A172 (cell line): ENCODE measurements around the gene ANO8. TPM values are rescaled to one million over a fixed set of nuclear protein-coding genes. Genes with fewer than 3 reads are reported as not detected.
A peak's percentile ranks its signal among the peaks of the same experiment; 100 is the strongest.

Experiments
- DNase-seq: peaks from one replicate; pipeline ENCODE4 v3.0.0-alpha.2; 2015; ENCODE audit warnings: low spot score
- total RNA-seq: library from RNA; depleted of rRNA; stranded (reverse); fragments of >200 nt; shearing (Covaris generic); gene quantifications from 2 replicates; pipeline ENCODE4 v1.2.3, GENCODE V29; 2014

The ANO8 gene
- total RNA-seq, 1 experiment from 2014 or later, result 4.2 TPM

DNA sequence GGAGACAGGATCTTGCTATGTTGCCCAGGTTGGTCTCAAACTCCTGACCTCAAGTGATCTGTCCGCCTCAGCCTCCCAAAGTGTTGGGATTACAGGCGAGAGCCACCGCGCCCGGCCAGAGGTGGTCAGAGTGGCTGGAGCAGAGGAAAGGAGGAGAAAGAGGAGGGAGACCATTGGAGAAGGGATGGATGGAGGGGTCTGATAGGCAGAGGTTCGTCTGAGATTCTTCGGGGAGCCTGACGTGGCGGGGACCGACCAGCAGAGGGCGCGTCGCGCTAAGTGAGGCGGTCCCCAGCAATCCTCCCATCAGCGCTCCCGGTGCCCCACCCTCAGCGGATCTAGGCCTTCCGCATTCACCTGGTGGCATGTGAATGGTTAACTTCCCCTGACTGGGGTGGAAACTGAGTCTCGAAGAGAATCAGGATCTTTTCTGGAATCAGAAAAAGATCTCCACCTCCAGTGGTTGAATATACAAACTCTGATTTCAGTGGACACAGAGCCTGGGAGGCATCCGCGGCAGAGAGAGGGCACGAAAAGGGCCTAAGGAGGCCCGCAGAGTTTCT lies 11.5 kb upstream of the ANO8 start:
- DNase-seq, result peak; percentile 72

- DNase-seq, result no peak
These were observed 7.2 kb upstream of the ANO8 start for GRCh38 chr19:17341845-17342244.

DNA sequence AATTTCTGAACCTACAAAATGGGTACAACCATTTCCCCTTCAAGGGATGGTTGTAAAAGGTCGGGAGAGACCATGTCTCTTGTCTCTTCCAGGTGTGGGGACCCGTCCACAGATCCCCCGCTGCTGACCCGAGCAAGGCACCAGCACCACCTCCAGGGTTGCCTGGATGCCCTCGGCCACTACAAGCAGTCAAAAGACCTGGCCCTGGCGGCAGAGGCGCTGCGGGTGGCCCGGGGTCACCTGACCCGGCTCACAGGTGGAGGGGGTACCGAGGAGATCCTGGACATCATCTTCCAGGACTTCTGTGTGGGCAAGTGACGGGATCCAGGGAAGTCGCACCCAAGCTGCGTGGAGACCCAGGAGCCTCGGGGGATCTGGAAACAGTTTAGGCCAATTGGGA lies 6.7 kb upstream of the ANO8 start:
- no peak for DNase-seq

DNA sequence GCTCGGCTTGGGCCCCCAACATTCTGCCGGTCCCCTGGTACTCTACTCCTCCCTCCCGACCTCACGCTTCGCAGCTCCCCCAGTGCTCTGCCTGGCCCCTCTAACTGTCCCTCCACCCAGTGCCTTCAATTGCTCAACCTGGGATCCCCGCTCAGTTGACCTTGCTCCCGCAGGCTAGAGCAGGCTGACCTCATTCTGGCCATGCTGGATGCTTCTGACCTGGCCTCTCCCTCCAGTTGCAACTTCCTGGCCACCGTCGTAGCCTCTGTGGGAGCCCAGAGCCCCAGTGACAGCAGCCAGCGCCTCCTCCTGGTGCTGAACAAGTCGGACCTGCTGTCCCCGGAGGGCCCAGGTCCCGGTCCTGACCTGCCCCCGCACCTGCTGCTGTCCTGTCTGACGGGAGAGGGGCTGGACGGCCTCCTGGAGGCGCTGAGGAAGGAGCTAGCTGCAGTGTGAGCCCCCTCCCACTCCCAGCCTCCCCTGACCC lies 6.3 kb upstream of the ANO8 start:
- no peak for DNase-seq

GRCh38 chr19:17340302-17340870 lies 5.7 kb upstream of the ANO8 start:
- DNase-seq, result no peak

- no peak for DNase-seq
These were observed 4.6 kb upstream of the ANO8 start for GRCh38 chr19:17339088-17339741.

GRCh38 chr19:17338433-17339078 lies 3.9 kb upstream of the ANO8 start:
- no peak for DNase-seq

DNA sequence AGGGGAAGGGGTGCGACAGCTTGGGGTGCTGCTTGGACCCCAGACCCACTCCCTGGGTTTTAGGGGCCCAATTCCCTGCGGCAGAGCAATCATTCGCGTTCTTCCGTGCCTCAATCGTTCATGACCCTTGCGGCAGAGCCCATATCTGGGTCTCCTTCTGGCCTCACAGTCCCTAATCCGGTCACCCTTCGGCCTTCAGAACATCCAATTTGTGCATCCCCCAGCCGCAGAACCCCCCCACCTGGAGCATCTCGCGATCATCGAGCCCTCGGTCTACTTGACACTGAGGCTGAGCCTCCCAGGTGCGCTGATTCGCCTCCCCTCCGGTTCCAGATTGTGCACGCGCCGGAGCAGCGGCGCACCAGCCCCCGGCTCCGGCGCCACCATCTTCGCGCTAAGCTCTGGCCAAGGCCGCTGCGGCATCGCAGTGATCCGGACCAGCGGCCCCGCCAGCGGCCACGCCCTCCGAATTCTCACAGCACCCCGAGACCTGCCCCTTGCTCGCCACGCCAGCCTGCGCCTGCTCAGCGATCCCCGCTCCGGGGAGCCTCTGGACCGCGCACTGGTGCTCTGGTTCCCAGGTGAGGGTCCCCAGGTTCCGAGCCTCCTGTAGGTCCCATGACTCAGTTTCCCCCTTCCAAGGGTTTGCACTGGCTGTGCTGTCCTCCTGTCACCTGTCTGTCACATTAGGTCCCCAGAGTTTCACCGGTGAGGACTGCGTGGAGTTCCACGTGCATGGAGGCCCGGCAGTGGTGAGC lies 3.2 kb upstream of the ANO8 start:
- peak; percentile 29 for DNase-seq

DNA sequence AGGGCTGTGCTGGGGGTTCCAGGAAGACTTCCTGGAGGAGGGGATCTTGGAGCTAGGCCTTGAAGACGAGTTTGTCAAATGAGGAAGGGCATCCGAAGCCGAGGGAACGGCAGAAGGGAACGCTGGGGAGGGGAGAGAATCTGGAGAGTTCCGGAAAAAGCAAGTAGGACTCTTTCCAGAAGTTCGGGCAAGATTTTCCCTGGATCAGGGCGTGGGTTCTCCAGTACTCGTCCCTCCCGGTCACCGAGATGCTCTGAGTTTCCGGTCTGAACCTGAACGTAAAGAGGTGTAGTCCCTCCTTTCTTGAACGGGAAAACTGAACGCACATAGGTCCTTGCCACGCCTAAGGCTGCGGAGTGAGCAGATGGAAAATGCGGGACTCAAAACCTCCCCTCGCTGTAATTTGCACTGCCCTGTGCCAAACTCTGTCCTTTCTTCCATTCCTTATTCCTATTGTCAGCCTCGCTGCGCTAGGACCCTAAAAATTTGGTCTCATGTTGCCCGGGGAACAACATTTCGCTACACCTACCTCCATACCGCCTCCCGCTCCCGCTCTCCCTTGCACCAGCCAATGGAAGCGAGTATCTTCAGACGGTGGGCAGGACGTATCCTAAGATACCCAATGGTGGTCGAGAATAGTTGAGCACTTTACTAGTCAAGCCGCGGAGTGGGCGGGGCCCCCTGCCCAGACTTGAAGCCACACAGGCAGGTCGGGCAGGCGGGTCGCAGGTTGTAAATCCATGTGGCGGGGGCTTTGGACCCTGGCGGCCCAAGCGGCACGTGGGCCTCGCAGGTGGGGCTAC lies 2.4 kb upstream of the ANO8 start, which contains the start of gene GTPBP3:
Gene GTPBP3, plus strand, starts transcription at position 682 of the 803 bp plus-strand sequence. Its CDS starts 59 bp downstream, at position 741.
- peak; percentile 99 for DNase-seq

DNA sequence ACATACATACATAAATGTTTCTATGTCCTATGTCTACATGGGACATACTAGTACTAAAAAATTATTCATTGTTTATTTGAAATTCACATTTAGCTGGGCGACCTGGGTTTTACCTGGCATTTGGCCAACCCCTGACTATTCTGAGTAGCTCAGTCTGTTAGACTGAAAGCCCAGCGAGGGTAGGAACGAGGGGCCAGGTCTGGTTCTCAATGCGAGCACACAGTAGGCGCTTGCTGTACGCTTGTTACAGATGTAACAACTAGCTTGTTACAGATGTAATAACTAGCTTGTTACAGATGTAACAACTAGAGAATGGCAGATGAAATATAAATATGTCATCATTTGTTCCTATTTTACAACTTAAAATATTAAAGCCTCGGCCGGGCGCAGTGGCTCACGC lies 920 bp upstream of the ANO8 start:
- DNase-seq, result no peak

- peak; percentile 89 for DNase-seq
These were observed 843 bp downstream of the ANO8 start for GRCh38 chr19:17333611-17334413.

DNA sequence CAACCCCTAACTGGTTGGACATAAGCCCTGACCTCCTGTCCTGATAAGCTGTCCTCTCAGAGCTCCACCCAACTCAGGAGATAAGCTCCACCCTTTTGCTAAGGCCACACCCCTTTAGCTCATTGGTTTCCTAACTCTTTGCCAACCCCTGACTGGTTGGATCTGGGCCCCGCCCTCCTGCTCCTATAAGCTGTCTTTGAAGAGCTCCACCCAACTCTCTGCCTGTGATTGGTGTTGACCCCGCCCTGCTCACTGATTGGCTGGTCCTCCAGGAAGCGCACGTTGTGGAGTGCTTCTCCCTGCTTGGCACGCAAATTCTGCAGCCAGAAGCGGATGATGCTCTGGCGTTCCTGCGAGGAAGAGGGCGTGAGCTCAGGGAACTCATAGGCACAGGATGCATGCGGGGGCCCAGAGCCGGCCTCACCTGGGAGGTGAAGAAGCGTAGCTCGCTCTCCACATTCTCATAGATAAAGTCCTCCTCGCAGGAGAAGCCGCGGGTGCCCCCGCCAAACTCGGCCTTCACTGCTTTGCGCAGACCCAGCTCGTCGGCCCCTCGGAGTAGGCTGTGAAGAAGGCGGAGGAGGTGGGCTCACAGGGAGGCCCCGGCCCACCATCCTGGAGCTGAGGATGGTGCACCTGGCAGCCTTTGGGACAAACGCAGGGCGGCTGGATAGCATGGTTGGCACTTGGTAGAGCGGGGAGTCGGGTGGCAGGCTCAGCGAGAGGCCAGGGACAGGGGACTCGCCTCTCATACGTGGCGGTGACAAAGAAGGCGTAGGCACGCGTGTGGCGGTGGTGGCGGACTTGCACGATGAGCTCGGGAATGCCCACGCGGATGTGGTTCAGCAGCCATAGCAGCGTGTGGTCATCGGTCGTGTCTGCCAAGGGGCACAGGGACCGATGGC lies 1.7 kb downstream of the ANO8 start:
- DNase-seq, result peak; percentile 84

- no peak for DNase-seq
These were observed 2.3 kb downstream of the ANO8 start for GRCh38 chr19:17332360-17332676.

DNA sequence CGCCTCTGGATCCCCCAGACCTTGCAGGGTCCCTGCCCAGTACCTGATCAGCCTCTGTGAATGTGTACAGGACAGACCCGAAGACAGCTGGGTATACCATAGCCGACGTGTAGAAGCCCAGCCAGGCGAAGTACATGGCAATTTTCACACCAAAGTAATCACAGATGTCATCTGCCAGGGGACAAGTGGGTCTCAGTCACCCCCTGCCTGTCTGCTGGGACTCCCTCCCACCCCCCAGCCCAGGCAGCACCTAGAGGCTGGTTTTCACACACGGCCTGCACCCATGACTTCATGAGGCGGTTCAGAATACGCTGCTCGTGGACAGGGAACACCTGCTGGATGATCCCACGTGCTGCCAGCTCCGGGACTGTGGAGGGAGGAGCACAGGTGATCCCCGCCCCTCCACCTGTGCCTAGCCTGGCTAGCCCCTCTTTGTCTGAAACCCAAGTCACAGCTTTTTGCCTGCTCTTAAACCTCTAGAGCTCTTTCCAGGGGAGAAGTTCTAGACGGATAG lies 3.6 kb downstream of the ANO8 start:
- DNase-seq, result no peak

DNA sequence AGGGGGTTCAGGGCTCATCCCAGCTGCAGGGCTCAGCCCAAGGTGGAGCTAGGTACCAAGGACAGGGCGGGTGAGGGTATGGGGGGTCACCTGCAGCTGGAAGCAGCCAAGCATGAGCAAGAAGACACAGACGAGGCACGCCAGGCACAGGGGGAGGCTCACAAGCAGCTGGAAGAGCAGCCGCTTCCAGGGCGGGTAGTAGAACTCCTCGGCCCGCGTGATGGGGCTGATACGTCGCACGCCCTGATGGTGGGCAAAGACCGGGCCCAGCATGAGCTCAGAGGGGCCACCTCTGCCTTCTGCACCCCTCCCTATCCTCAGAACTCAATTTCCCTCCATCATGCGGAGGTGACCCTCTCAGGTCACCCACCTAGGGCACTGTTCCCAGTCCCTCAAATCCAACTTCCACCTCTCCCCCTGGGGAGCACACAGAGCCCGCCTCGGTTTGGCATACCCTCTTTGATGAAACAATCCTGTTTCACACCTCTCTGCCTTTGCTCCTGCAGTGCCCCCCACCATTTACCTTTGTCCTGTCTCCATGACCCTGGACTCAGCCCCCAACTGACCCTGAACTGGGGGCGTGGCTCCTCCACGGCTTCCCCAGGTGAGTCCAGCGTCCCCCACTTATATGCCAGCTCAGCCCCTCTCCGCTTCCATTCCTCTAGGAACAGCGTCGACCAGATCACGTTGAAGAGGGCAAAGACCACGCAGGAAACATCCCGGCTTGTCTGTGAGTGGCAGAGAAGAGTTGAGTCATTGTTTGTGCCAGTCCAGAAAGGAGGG lies 4.2 kb downstream of the ANO8 start:
- DNase-seq, result no peak

- DNase-seq, result no peak
These were observed 5.0 kb downstream of the ANO8 start for GRCh38 chr19:17329366-17330261.
